Pons (tissue), 1 donor: Measurements from ENCODE around the gene MRTFB.
A peak's percentile ranks its signal among the peaks of the same experiment; 100 is the strongest.
"Not testable (repeated sequence)": the region's sequence is repeated elsewhere in the genome, so short reads cannot be mapped to it uniquely, and the experiment has no call there.

Experiments
- DNase-seq: peaks from one replicate; pipeline ENCODE4 v3.0.0-alpha.2; 2016; ENCODE audit warnings: low spot score

Gene MRTFB

GRCh38 chr16:14070877-14071575, at the start of gene MRTFB:
Gene MRTFB, plus strand, starts transcription at chr16:14071319. Its CDS starts 69,288 bp downstream, at chr16:14140607.
- DNase-seq, result peak; percentile 9

- not testable (repeated sequence) for DNase-seq
These were observed 47.6 kb upstream of the MRTFB start for GRCh38 chr16:14023526-14023925.

- no peak for DNase-seq
These were observed 46.8 kb upstream of the MRTFB start for GRCh38 chr16:14024283-14024682.

- no peak for DNase-seq
These were observed 44.4 kb upstream of the MRTFB start for GRCh38 chr16:14026572-14027285.

GRCh38 chr16:14028202-14028601, 42.9 kb upstream of the MRTFB start:
- DNase-seq, result no peak

GRCh38 chr16:14029658-14030057, 41.5 kb upstream of the MRTFB start:
- no peak for DNase-seq

GRCh38 chr16:14035092-14035491, 36.0 kb upstream of the MRTFB start:
- DNase-seq, result no peak

- DNase-seq, result no peak
These were observed 34.2 kb upstream of the MRTFB start for GRCh38 chr16:14036889-14037288.

GRCh38 chr16:14037960-14038359, 33.2 kb upstream of the MRTFB start:
- no peak for DNase-seq

- DNase-seq, result no peak
These were observed 30.0 kb upstream of the MRTFB start for GRCh38 chr16:14041164-14041563.

GRCh38 chr16:14042706-14043105, 28.4 kb upstream of the MRTFB start:
- peak; percentile 4 for DNase-seq

GRCh38 chr16:14043278-14043677, 27.8 kb upstream of the MRTFB start:
- DNase-seq, result no peak

- DNase-seq, result no peak
These were observed 27.3 kb upstream of the MRTFB start for GRCh38 chr16:14043793-14044192.

GRCh38 chr16:14047121-14047859, 23.8 kb upstream of the MRTFB start:
- not testable (repeated sequence) for DNase-seq

GRCh38 chr16:14050291-14051027, 20.7 kb upstream of the MRTFB start:
- DNase-seq, result no peak

- no peak for DNase-seq
These were observed 19.9 kb upstream of the MRTFB start for GRCh38 chr16:14051103-14051729.

GRCh38 chr16:14056970-14057369, 14.1 kb upstream of the MRTFB start:
- no peak for DNase-seq

- peak; percentile 39 for DNase-seq
These were observed 13.2 kb upstream of the MRTFB start for GRCh38 chr16:14057878-14058382.

- DNase-seq, result no peak
These were observed 9.3 kb upstream of the MRTFB start for GRCh38 chr16:14061732-14062259.

- DNase-seq, result no peak
These were observed 8.9 kb upstream of the MRTFB start for GRCh38 chr16:14062261-14062660.
